Transverse colon (tissue), 3 donors: ENCODE data around the gene ZDHHC6.

Source experiments
- POLR2A ChIP-seq: fragments of 450-650 bp; IDR thresholded peaks from one replicate; pipeline ENCODE4 v1.6.1; 2016; ENCODE audit warnings: antibody characterized with exemption, mild to moderate bottlenecking, moderate library complexity
- TF ChIP-seq, protein P1 (sequence below), 5 experiments: fragments of 200-600 bp in 3 of 5; fragments of 450-650 bp in 2 of 5; sonication (generic) in 3 of 5; IDR thresholded peaks; 1 replicate in 2 of 5; 2 replicates in 3 of 5; pipeline ENCODE4 v1.5.1; 2016 to 2017; ENCODE audit warnings: antibody characterized with exemption in 5 of 5, inconsistent platforms in 3 of 5, mild to moderate bottlenecking in 2 of 5, moderate library complexity in 1 of 5

DNA sequence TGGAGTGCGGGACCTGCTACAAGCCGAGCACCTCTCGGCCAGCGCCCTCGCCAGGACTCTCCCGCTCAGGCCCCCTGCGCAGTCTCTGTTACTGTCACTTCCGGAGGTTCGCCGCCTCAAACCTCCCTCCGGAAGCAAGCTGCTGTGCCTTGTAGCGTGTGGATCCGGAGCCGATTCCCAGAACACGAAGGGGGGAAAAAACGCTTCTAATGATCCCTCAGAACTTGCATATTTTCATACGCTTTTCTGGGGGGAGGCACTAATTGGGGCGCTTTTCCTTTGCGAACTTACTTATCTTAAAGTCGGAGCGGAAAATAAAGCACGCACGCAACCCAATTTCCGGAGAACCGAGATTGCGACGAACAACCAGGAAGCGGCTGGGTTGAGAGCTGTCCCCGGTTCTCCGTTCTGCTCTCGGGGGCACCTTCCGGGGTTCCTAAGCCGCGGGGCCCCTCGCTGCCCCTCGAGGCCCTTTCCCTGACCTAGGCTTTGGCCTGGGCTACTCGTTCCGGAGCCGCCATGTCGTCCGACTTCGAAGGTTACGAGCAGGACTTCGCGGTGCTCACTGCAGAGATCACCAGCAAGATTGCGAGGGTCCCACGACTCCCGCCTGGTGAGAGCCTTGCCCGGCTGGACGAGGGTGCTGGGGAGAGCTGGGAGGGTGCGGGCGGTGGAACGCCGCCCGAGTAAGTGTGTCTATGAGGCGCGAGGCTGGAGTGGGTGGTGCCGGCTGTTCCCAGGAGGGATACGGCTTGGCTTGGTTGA is at the start of gene ZDHHC6, which contains the start of gene VTI1A:
- TF ChIP-seq, protein P1, sequence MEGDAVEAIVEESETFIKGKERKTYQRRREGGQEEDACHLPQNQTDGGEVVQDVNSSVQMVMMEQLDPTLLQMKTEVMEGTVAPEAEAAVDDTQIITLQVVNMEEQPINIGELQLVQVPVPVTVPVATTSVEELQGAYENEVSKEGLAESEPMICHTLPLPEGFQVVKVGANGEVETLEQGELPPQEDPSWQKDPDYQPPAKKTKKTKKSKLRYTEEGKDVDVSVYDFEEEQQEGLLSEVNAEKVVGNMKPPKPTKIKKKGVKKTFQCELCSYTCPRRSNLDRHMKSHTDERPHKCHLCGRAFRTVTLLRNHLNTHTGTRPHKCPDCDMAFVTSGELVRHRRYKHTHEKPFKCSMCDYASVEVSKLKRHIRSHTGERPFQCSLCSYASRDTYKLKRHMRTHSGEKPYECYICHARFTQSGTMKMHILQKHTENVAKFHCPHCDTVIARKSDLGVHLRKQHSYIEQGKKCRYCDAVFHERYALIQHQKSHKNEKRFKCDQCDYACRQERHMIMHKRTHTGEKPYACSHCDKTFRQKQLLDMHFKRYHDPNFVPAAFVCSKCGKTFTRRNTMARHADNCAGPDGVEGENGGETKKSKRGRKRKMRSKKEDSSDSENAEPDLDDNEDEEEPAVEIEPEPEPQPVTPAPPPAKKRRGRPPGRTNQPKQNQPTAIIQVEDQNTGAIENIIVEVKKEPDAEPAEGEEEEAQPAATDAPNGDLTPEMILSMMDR (IDR thresholded peaks at IDR 0.05), result peak in 2 of 5 experiments; percentile 11 to 27
- TF ChIP-seq POLR2A, result peak; percentile 82
